Measurements from ENCODE around the gene SEMA7A.
"Not testable (repeated sequence)": the region's sequence is repeated elsewhere in the genome, so short reads cannot be mapped to it uniquely, and the experiment has no call there.

SEMA7A gene, protein sequence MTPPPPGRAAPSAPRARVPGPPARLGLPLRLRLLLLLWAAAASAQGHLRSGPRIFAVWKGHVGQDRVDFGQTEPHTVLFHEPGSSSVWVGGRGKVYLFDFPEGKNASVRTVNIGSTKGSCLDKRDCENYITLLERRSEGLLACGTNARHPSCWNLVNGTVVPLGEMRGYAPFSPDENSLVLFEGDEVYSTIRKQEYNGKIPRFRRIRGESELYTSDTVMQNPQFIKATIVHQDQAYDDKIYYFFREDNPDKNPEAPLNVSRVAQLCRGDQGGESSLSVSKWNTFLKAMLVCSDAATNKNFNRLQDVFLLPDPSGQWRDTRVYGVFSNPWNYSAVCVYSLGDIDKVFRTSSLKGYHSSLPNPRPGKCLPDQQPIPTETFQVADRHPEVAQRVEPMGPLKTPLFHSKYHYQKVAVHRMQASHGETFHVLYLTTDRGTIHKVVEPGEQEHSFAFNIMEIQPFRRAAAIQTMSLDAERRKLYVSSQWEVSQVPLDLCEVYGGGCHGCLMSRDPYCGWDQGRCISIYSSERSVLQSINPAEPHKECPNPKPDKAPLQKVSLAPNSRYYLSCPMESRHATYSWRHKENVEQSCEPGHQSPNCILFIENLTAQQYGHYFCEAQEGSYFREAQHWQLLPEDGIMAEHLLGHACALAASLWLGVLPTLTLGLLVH

DNA sequence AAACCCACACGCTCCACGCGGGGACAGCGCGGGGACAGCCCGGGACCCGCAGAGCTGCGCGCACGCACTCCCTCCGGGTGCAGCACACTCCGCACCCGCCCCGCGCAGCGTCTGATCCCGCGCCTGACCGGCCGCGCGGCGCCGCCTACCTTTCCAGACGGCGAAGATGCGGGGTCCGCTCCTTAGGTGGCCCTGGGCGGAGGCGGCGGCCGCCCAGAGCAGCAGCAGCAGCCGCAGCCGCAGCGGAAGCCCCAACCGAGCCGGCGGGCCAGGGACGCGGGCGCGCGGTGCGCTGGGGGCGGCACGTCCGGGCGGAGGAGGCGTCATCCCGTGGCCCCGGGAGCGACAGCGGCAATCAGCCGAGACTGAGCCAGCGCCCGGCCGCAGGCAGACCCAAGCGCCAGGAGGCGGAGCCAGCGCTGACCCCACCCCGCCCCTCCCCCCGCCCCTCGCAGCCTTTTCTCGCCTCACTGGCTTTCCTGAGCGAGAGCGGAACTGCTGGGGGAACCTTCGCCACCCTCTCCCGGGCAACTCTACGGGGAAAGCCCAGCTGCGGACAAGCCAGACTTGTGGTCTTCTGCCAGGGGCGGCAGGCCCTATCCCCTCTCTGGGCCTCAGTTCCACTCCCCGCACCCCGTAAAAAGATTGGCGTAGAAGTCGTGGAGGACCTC is at the start of gene SEMA7A:
Gene SEMA7A (minus strand): TSS at position 367 of the 671 bp plus-strand sequence. CDS start 40 bp downstream, at position 327.
- peak; percentile 90 for DNase-seq

DNA sequence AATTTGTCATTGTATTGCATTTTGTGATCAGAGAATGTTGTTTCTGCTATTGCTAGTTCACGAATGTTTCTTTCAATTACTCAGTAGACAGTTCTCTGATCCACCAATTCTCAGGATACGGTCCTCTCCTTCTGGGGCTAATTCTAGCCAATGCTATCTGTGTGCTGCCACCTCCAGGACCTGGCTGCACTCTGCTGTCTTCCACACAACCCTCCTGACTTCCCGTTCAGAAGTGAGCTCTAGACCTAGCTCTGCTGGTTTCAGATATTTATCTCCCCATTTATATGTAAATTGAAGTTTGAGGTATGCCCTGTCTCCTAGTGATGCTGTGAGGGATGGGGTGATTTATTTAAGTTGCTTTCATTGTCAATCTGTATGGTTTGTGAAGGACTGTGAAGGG is 48.9 kb upstream of the SEMA7A start:
- no peak for DNase-seq

DNA sequence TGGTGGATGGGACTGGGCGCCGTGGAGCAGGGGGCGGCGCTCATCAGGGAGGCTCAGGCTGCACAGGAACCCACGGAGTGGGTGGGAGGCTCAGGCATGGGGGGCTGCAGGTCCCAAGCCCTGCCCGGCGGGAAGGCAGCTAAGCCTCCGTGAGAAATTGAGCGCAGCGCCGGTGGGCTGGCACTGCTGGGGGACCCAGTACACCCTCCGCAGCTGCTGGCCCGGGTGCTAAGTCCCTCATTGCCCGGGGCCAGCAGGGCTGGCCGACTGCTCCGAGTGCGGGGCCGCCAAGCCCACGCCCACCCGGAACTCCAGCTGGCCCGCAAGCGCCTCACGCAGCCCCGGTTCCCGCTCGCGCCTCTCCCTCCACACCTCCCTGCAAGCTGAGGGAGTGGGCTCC is 46.6 kb upstream of the SEMA7A start:
- not testable (repeated sequence) for DNase-seq

DNA sequence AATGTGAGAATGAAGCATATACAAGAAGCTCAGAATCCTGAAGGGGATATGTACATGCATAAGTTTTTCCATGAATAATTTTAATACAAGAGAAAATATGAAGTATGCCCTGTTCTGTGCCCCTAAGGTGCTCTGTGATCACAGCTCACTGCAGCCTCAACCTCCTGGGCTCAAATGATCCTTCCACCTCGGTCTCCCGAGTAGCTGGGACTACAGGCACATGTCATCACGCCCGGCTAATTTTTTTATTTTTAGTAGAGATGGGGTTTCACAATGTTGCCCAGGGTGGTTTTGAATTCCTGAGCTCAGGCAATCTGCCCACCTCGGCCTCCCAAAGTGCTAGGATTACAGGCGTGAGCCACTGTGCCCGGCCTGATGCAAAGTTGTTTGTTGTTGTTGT is 37.9 kb upstream of the SEMA7A start:
- not testable (repeated sequence) for DNase-seq

DNA sequence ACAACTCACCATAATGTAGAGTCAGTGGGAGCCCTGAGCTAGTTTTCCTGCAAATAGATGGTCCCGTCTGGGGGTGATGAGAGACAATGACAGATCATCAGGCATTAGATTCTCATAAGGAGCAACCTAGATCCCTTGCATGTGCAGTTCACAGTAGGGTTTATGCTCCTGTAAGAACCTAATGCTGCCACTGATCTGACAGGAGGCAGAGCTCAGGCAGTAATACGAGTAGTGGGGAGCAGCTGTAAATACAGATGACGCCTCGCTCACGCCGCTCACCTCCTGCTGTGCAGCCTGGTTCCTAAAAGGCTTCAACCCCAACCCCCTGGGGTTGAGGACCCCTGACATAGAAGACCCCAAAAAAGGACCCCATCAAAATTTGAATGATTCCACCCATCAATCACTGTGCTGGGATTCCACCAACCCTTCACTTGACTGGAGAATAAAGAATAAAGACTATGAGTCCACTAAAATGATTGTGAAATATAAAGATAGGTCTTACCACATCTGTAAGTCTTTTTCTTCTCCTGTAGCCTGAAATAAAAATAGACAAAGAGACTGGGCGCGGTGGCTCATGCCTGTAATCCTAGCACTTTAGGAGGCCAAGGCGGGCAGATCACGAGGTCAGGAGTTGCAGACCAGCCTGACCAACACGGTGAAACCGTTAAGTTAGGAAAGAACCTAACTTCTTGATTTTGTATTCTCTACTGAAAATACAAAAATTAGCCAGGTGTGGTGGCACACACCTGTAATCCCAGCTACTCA is 37.1 kb upstream of the SEMA7A start:
- no peak for DNase-seq

DNA sequence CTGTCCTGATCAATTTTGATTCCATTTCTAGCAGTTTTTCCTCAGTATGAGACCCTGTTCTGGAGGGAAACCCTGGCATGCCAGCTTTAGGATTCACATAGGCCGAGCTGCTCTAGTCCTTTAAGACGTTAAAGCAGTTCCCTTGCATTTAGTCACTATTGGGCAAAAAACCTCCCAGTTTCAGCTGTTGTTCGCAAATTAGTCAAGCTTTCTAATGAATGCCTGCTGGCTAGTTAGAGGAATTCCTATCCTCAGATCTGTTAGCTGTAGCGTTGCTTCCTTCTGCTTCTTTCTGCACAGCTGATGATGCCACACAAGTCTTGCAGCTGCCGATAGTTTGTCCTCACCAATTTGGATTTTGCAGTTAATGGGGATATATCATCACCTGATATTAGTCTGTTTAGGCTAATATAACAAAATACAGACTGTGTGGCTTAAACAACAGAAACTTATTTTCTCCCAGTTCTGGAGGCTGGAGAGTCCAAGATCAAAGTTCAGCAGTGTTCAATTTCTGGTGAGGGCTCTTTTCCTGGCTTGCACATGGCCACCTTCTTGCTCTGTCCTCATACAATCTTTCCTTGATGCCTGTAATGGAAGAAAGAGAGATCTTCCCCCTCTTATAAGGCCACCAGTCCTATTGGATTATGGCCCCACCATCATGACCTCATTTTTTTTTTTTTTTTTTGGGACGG is 34.7 kb upstream of the SEMA7A start:
- DNase-seq, result no peak

DNA sequence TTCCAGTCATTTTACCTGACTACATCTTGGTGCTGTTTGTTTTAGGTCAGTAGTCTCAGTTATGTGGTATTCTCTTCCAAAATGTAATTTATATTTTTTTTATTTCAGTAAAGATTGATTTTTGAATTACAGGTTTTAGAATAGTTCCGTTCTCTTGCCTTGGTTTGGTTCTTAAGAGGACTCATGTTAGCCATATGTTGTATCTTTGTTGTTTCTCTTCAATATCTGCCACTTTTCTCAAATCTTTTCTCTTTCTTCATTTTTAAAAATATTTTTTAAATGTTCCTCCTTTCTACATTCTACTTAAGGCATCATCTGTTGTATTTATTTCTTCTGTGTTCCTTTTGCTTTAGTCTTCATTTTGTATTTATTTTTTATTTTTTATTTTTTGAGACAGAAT is 32.8 kb upstream of the SEMA7A start:
- DNase-seq, result no peak

DNA sequence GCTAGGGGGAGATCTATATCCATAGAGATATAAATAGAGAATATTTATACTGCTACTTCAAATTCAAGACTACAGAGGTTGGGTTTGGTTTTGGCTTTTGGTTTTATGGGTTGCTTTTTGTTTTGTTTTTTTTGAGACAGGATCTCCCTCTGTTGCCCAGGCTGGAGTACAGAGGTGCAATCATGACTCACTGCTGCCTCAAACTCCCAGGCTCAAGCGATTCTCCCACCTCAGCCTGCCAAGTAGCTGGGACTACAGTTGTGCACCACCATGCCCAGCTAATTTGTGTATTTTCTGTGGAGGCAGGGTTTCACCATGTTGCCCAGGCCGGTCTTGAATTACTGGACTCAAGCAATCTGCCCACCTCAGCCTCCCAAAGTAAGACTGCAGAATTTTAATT is 31.1 kb upstream of the SEMA7A start:
- peak; percentile 31 for DNase-seq

DNA sequence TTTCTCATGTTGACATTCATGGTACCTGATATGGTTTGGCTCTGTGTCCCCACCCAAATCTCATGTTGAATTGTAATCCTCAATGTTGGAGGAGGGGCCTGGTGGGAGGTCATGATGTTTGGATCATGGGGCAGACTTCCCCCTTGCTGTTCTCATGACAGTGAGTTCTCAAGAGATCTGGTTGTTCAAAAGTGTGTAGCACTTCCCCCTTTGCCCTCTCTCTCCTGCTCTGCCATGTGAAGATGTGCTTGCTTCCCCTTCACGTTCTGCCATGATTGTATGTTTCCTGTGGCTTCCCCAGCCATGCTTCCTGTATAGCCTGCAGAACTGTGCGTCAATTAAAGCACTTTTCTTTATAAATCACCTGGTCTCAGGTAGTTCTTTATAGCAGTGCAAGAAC is 30.5 kb upstream of the SEMA7A start:
- no peak for DNase-seq

DNA sequence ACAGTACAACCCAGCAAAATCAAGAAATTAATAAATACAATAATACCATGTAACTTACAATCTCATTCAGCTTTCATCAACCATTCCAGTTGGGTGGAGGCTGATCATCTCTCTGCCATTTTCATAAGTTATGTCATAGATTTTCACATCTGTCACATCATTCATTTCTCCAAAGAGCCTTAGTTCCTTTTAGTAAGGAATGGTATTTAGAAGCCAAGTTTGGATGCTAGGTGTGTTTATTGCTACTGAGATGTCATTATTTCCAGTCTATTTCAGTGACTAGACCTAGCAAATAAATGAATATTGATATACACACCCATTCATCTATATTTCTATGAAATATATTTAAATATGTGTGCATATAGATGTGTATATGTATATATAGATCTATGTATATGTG is 29.9 kb upstream of the SEMA7A start:
- DNase-seq, result no peak

DNA sequence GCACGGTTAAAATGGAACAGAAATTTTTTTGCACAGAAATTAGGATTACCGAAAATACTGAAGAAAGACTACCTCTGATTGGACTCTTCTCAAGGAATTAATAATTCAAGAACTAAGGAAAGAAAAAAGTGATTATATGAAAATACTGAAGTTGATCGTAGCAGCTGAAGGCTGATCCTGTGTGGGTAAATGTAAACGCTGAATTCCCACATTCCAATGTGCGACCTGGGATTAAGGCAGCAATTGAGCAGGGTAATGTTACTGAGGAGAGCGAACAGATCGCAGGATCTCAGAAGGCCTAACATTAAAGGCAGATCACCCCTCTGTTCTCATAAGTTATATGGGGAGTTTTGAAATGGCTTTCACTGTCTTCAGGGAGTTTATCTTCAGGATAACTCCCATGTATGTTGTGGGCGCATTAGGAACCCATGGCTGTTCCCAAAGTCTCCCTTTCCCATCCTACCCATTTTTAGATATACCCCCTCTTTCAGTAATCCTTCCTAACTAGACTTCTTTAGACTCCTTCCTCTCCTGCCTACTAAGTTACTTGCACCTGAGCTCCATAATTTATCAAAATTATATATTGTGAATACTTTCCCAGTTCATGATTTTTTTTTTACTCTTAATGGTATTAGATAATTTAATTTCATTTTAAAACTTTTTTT is 28.2 kb upstream of the SEMA7A start:
- DNase-seq, result no peak

DNA sequence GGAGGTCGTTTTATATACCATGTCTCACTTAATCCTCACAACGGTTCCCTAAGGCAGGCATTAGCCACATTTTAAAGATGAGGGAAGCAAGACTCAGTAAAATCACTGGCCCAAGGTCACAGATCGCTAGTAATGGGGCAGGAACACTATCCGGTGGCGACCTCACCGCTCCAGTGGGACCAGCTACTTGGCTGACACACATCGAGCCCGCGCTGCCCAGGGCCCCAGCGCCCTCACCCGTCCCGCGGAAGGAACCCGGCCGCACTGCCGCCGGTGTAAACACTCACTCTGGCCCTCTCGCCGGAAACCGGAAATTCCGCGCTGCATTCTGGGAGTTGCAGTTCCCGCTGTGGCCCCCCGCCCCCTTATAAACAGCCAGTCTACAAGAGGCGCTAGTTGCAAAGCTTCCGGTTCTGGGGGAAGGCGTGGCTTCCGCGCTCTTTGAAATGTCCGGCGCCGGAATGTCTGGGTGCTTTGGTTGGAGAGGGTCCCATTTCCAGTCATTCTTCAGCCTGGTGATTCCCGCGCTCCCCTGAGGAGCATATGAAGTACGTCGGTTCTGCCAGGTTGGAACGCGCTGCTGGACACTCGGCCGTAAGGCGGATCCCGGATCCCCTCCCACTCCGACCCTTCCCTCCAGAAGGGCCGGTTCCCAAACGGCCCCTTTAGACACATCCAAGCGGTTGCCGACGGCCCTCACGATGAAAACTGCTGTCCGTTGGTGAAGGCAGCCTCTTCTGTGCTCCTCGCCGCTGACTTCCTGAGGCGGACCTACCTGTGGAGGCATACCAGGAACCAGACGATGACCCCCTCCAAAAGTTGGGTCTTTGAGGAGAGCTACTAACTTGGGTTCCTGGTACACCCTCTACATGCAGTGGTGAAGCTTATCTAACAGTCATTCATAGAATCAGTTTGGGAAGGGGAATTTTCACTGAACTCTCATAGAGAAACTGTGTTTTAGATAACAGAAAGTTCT is 27.4 kb upstream of the SEMA7A start, which contains the start of gene UBL7:
Gene UBL7 (minus strand): TSS at position 290 of the 976 bp plus-strand sequence. CDS start 2,293 bp downstream, outside the sequence.
- DNase-seq, result peak; percentile 96

DNA sequence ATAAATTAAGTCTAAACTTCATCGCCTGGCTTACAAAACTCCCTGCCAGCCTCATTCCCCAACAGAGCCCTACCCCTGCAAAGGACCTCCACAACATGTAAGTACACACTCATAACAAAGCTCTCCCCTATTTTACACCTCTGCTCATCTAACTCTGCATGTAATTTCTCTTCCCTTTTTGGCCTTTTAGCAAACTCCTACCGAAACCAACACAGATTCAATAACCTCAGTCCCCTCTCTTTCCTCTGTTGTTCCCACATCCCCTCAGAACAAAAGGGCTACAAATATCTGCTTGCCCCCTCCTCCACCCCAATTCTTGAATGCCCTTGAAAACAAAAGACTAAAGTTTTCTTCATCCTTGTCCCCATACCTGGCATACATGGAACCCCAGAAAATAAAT is 26.5 kb upstream of the SEMA7A start:
- DNase-seq, result no peak

DNA sequence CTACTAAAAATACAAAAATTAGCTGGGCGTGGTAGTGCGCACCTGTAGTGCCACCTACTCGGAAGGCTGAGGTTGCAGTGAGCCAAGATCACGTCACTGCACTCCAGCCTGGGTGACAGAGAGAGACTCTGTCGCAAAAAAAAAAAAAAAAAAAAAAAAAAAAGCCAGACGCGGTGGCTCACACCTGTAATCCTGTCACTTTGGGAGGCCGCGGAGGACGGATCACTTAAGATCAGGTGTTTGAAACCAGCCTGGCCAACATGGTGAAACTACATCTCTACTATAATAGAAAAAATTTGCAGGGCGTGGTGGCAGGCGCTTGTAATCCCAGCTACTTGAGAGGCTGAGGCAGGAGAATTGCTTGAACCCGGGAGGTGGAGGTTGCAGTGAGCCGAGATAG is 26.0 kb upstream of the SEMA7A start:
- not testable (repeated sequence) for DNase-seq

DNA sequence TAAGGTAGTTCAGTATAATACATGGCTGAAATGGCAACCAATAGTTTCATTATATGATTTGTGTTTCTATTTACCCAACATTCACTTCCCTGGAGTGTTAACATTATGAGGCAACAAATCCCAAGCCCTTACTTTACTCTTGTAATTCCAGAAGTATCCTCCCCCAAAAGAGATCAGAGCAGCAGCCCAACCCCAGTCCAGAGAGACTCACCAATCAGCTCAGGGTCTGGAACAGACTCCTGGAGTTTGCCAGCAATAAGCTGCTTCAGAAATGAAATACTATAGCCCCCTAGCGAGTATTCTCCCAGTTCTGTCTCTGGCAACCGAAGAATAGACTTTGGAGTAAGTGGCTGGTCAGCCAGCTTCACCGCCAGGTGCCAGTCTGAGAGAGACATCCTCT is 24.7 kb upstream of the SEMA7A start:
- DNase-seq, result no peak

DNA sequence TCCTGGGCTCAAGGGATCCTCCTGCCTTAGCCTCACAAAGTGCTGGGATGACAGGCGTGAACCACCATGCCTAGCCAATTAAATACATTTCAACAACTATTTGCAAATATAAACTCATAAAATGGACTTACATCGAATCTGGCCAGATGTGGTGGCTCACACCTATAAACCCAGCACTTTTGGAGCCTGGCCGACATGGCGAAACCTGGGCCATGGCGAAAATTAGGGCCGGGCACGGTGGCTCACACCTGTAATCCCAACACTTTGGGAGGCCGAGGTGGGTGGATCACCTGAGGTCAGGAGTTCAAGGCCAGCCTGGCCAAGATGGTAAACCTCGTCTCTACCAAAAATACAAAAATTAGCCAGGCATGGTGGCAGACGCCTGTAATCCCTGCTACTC is 23.3 kb upstream of the SEMA7A start:
- DNase-seq, result not testable (repeated sequence)

DNA sequence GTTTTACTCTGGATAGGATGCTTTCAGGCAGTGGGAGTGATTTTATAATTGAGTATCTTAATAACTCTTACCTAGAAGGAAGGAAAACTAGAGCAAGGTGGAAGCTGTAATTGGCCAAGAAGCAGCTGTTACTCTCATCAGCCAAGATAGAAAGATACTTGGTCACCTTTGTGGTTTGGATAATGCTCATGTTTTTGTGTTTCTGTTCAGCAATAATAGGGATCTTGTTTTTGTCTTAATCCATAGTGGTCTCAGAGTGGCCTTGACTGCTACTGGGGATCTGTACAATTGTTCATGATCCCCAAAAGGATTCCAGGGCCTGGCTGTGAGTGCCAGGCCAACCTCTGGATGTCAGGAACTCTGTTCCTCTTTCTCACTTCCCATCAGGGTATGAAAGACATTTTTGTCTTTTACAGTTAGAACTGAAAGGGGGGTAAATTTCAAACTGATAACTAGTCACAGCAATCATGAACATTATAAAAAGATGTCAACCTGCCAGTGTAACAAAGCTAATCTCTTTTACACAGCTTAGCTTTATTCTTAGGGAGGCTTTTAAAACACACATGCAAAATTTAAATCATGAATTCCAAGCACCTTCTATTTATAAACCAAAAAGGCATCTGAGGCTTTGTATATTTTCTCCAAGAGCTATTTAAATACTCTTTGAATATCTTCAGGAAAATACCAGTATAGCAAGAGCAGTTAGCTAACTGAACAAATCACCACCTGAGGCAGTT is 21.2 kb upstream of the SEMA7A start:
- no peak for DNase-seq

DNA sequence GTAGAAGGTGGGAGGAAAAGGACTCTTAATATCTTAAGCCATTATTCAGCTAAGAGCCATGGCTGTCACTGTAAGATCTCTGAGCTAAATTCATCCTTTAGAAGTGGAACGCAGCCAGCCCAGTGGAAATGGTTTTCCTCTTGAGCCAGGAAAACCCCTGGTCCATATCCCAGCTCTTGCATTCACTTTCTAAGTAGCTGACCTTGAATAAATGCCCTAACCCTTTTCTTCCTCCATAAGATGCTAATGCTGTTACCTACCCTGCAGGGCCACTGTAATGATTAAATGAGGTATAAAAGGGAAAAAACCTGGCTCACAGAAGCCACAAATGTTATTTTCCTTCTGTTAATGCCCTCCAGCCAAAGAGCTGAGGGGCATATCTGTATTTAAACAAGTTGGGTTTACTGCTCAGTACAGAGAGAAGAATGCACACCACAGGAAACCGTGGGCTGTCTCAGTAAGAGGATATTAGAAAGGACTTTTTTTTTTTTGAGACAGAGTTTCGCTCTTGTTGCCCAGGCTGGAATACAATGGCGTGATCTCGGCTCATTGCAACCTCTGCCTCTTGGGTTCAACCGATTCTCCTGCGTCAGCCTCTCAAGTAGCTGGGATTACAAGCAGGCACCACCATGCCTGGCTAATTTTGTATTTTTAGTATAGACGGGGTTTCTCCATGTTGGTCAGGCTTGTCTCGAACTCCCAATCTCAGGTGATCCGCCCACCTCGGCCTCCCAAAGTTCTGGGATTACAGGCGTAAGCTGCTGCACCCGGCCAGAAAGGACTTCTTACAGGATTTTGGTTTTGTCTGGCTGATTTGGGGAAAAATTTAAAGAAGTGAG is 20.4 kb upstream of the SEMA7A start:
- no peak for DNase-seq

Measured in NK-92 treated with Interleukin-12 subunit alpha and Interleukin-12 subunit beta, amount 100 ng/mL, for 24 hours (cell line).